NOMO-1 (cell line): Measurements from ENCODE around the gene DLX3.
A peak's percentile ranks its signal among the peaks of the same experiment; 100 is the strongest.

ENCODE experiments used
- DNase-seq, 2 experiments: peaks; one replicate each; lab custom pipeline; 2025; ENCODE audit not compliant: unreplicated experiment in 2 of 2; lab: John Stamatoyannopoulos, UW

The DLX3 gene

DNA sequence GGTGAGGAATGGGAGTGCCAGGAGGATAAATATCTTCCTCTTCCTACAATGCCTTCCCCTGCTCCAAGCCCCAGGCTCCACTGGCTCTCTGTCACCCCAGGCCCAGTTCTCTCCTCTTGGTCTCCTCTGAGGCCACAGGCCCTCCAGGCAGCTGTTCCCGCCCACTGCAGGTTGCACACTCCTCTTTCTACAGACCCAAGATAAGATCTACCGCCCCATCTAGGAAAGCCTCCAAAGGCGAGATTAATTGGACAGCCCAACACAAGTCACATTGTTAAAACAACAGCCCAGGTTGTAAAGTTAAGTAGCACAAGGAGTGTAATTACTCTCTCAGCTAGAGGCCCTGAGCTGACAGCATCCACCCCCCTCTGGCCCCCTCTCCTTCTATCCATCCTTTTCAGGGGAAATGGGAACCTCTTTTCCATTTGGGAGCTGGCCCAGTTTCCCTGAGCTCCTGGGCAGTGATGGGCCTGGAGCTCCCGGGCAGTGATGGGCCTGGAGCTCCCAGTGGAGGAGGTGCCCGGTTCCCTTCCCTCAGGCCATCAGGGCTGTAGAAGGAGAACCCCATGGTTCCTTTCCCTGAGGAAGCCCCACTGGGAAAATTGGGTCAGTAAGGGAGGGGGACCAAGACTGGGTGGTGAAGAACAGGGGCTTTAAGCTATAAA lies 18.7 kb downstream of the DLX3 start:
- no peak for DNase-seq

DNA sequence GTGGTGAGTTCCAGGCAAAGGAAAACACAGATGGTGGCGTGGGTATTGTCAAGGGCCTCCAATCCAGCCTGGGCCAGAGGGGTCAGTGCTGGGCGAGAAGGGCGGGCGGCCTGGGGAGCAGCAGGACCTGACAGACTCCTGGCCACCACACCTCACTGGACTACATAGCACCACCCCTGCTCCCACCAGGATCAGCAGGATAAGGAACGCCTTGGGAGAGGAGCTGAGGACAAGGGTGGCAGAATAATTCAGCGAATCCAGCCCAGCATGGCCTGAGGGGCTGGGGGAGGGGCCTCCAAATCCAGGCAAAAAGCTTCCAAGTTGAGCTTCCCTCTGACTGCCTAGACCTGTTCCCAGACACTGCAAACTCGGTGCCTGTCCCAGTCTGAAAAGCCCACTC lies 19.5 kb downstream of the DLX3 start:
- no peak for DNase-seq

DNA sequence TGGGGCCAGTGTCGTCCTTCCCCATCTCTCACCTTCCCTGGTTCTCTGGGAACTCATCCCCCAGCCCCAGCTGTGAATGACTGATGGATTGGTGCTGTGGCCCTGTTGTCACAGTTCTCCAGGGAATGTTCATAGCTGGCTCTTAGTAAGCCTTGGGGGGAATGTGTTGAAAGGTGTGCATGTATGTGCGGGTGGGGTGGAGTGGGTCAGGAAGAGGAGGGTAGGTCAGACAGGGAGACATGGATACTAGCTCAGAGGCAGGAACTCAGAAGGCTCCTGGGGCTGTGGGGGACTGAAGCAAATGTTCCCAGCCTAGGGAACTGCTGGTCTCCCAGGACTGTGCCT lies 21.8 kb downstream of the DLX3 start:
- DNase-seq = no peak

DNA sequence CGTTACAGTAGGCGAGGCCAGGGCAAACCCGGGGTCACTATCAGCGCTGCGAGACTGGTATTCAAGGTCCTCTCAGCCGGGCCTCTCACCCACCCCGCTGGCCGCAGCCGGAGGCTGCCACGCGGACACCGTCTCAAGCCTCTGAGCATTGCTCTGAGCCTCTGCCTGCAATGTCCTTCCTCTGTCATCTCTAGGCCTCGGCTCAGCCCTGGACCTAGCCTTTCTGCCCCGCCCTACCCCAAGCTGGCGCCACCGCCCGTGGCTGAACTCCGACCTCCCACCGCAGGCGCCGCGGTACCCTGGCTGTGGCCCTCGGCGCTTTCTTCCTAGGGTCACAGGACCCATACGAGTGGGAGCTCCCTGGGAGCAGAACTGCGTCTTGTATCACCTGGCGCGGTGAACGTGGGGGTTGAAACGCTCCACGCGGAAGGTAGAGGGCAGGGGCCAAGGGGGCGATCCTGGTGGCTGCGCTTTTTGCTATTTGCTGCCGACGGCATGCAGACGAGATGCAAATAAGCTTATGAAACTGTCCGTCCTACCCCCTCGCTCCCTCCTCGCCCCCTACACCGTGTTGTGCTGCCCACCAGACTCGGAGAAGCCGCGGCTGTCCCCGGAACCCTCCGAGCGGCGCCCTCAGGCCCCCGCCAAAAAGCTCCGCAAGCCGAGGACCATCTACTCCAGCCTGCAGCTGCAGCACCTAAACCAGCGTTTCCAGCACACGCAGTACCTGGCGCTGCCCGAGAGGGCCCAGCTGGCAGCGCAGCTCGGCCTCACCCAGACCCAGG lies 22.3 kb downstream of the DLX3 start:
- no peak for DNase-seq

DNA sequence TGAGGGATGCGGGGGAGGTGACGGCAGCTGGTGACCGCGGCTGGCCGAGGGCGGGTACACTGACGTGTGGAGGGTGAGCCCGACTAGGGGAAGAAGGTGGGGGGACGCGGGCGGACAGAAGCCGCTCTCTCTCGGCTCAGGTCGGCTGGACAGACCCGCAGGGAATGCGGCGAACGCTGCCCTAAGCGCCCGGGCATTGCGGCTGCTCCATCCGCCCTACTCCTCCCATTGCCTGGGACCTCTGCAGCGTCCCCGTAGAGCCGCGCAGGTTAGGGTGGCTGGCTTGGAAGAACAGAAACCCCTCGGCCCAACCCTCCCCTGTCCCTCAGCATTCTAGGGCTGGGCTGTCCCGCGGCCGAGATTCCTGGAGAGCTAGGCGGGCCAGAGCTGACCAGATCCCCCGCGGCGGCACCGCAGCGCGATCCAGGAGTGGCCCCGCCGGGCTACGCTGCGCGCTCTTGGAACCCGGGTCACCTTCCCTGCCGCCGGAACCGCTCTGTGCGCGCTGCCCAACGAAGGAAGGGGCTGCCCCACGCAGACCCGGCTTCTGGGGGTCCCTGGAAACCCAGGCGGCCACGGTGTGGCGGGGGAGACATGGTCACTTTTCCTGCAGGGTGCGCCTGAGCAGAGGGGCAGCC lies 23.1 kb downstream of the DLX3 start:
- no peak for DNase-seq

DNA sequence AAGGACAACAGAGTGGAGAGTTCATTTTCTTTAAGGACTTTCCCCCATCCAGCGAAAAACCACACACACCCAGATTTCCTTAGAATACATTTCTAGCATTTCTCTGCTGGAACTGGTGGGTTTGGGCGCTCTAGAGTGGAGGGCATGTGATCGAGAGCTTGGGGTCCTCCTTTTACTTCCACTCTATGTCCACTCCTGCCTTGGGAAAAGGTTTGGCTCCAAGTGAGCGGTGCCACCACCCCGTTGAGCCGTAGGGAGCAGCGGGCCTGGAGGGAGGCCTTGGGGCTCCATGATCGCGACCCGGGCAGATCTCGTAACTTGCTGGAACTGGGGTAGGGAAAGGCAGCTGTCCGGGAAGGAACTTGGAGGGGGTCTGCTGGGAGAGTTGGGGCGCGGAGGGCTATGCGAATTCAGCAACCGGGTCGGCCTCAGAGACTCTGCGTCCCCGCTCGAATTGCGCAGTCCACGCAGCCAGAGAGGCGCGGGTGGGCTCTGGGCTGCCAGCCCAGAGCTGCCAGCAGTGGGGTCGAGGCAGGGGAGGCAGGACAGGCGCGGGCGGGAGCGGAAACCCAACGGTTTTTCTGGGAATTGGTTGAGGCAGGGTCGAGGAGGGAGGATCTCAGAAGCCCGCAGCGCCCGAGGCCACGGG lies 23.7 kb downstream of the DLX3 start:
- DNase-seq = no peak

DNA sequence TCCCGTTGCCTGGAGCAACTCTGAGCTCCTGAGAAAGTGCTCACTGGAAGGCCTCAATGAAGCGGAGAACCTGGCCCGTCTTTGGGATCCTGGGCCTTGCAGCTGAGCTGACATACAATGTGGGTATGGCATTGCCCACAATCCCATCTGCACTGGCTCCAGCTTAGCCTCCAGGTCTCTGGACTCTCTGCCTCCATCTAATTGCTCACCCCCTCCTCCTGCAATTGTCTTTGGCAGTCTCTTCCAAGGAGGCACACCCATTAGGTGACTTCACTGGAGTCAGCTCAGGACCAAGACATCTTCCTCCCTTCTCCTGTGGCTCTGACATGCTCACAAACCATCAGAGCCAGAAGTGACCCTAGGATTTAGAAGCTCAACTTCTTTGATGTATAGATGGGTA lies 24.5 kb downstream of the DLX3 start:
- no peak for DNase-seq

DNA sequence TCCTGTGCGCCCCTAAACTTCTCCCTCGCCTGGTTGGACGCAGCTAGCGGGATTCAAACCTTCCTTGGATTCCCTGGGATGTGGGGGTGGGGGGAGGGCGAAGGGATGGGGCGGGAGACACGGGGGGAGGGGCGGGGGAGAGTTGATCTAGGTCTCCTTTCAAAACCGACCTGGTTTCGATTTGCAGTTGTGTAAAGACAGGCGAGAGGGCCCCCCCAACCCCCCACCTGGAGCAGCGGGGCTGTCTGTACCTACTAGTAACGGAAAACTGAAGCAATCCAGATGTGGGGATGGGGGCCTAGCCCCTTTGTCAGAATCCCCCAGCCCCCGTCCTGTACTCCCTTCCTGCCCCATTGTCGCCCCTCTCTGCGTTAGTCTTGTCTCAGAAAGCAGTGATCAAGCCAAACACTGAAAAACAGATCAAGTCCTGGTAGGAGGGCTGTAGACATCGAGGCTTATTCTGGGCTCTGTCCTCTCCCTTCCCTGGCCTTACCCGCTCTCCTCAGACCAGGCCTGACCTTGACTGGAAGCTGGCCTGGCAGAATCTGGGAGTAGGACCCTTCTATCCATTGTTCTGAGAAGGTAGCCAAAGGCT lies 25.1 kb downstream of the DLX3 start:
- no peak for DNase-seq

DNA sequence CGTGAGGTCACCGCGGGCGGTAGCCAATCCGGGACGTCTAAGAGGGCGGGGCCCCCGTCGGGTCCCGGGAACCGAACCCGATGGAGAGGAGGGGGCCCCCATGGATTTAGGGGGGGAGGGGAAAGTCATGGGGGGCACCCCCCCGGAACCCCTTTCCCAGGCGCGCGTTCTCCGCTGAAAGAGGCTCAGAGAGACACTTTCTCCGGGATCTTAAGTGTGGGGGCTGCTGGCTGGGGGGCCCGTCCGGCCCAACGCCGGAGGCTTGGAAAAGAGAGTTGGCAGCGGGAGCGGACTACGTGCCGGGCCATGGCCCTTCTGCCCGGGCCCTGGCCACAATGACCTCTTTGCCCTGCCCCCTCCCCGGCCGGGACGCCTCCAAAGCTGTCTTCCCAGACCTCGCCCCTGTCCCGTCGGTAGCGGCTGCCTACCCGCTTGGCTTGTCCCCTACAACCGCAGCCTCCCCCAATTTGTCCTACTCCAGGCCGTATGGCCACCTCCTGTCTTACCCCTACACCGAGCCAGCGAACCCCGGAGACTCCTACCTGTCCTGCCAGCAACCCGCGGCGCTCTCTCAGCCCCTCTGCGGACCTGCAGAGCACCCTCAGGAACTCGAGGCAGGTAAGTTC lies 25.8 kb downstream of the DLX3 start, which contains the start of gene DLX4:
Gene DLX4, plus strand, starts transcription at position 57 of the 626 bp plus-strand sequence. Its CDS starts 279 bp downstream, at position 336.
- DNase-seq = no peak

DNA sequence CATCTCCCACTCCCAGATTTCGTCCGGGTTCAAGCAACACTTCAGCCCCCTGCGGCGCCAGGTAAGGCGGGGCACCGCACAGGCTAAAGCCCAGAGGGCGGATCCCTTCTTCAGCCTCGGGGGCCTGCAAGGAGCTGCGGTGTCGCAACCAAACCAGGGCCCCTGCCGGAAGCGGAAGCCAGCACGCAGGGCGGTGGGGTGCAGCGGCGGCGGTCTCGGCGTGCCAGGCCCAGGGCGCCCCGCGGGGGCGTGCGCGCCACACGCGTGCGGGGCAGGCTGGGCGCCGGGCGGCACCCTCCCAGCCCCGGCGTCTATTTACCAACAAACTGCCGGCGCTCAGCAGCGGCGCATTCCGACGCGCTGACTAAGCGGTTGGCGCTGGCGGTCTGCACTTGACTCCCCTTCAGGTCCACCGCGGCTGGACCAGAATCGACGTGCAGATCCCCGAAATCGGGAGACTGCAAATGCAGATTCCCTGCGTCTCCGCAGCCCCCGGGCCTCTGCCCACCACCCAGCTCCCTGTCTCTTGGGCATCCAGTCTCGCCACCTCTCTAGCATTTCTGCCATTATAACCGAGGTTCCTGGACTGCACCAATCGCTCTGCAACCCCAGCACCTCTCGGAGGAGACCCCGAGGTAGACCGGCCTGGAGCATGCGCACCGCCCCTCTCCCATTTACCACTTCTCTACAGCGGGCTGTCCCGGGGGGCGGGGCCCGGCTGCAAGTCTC lies 26.5 kb downstream of the DLX3 start:
- DNase-seq = peak; percentile 87 to 89

DNA sequence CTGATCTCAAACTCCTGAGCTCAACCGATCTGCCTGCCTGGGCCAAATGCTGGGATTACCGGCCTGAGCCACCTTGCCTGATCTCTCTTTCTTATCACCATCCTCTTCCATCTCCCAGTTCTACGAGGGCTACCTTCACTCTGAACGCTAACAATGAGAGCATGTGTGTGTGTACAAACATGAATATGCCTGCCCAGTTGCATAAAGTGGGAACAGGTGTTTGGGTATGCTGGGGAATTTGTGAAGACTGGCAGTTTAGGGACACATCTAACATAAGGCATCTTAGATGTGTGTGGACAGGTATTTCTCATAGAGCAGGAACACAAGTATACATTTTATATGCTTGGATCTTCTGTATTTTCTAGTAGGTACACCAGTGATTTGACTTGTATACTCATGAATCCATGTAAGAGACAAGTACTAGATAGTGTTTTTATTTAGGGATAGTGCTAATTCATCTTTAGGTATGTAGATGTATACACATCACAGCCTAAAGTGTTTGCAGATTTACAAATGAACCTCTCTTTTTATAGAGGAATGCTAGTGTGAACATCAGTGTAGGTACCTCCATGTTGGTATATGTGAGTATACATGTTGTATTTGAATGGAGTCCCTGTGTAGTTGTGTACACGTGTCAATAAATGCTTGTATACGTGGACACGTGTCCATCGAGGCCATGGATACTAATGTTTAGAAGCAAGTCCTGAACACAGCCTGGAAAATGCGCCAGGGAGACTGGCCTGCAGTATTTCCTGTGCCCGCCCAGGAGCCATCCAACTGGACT lies 27.2 kb downstream of the DLX3 start:
- no peak for DNase-seq

DNA sequence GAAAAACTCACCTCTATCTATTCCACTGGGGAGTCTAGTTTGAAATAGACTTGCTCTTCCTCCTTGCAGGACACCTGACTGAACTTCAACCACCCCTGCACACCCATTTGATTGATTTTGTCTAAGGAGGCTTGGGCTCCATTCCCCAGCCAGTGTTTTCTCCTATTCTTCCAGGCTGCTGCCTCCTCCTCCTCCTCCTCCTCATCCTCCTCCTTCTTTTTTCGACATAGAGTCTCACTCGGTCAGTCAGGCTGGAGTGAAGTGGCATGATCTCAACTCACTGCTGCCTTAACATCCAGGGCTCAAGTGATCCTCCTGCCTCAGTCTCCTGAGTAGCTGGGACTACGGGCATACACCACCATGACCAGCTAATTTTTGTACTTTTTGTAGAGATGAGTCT lies 27.8 kb downstream of the DLX3 start:
- no peak for DNase-seq

DNA sequence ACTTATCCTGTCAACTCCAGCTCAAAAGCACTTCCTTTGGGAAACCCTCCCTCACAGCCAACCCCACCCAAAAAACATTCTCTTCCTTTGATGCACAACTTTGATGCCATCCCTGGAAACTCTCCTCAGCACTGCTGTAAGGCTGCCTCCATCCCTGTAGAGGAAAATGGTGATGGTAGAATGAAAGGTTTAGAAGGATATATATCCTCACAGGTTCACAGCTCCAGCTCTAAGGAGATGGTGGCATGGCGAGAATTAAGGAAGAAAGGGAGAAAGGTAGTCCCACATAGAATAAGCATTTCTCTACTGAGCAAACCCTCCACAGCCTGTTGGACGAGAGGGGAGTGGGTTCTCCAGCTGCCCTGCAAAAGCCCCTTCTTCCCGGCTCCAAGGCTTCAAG lies 28.3 kb downstream of the DLX3 start:
- DNase-seq = no peak

DNA sequence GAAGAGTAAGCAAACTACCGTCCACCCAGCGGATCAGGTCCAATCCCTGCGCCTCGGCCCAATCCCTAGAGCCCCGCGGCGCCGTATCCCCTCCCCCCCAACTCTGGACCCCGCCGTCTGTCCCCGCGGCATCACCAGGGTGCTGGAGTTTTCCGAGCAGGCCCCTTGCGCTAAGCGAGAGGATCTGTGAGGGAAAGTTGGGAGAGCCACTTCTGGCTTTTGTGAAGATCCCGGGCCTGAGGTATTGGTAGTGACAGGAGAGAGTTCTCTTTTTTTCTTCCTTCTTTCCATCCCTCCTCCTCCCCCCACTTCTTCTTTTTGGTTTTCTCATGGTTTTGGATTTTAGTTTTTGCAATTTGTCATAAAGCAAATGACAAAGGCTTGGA lies 29.5 kb downstream of the DLX3 start:
- peak; percentile 44 to 64 for DNase-seq

DNA sequence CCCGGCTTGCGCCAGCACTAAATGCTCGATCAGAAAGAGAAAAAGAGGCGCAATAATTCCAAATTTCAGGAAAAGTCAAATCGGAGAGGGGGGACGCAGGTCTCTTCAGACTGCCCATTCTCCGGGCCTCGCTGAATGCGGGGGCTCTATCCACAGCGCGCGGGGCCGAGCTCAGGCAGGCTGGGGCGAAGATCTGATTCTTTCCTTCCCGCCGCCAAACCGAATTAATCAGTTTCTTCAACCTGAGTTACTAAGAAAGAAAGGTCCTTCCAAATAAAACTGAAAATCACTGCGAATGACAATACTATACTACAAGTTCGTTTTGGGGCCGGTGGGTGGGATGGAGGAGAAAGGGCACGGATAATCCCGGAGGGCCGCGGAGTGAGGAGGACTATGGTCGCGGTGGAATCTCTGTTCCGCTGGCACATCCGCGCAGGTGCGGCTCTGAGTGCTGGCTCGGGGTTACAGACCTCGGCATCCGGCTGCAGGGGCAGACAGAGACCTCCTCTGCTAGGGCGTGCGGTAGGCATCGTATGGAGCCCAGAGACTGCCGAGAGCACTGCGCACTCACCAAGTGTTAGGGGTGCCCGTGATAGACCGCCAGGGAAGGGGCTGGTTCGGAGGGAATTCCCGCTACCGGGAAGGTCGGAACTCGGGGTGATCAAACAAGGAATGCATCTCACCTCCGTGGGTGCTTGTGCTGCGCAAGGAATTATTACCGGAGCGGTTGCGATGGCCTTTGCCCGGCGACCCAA lies 30.1 kb downstream of the DLX3 start:
- no peak for DNase-seq

DNA sequence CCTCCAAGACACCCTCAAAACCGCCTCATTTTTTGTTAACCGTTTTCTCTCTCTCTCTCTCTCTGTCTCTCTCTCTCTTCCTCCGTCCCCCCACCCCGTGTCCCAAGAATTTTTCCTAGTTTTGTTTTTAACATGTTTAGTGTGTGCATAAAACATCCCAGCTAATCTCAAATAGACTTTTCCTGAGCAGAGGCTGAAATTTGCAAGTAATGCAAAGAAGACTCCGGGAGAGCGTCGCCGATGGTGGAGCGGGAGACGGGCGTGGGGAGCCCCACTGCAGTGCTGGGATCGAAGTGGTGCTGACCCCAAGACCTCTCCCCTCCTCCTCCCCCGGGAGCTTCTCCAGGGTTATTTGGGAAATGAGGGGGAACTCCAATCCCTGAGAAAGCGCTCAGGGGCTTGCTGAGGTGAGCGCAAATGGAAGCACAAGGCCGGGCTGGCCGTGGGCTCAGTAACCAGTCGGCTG lies 30.7 kb downstream of the DLX3 start:
- DNase-seq = no peak

DNA sequence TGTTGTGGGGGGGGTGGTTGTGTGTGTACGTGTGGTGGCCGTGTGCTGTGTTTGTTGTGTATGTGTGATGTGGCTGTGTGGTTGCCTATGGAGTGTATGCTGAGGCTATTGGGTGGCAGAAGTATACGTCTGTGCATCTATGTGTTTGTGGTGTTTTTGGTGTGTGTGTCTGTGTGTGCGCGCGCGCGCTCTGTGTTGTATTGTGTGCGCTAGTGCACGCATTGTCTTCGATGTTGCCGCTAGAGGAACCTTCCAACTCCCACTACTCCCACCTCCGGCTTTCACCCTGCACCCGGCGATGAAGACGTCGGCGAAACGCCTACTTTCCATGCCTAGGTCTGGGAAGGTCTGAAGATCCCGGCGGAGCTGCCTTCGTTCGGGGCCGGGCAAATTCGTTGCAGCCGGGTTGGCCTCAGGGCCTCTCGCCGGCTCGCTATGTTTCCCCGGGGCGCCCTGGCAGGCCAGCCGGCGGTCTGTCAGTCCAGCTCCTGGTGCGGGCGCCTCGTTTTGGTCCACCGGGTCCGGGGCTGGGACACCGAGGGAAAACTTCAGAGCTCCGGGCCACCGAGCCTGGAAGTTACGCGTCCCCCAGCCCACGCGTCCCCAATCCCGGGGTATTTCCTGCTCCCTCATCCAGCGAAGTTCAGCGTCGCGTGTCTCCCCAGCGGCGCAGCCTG lies 31.3 kb downstream of the DLX3 start:
- DNase-seq = no peak

DNA sequence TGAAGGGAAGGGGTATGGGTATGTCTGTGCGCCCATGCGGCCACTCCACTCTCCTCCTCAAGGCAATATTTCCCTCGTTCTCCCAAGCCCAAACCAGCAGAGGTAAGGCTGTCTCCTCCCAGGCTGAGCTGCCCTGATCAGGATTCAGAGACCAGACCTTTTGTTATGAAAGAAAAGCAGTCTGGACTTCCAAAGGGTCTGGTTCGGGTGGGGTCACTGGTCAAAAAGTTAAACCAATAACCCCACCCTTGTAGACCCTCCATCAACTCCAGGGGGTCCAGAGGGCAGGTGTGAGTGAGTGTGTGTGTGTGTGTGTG lies 31.8 kb downstream of the DLX3 start:
- DNase-seq = no peak
